K562 (cell line): ENCODE data around the gene PCNX3. TPM values are rescaled to one million over a fixed set of nuclear protein-coding genes. Genes with fewer than 3 reads are reported as not detected.

Experiments used
- ATAC-seq: fragments of 200-7000 bp; cut with Tn5 transposase; 3 replicates; pipeline ENCODE4 v1.9.1; 2020; ENCODE audit warnings: moderate library complexity
- BruUV-seq: library from RNA; stranded (reverse); fragments of 400-500 nt; replicated peaks from 2 replicates; lab custom pipeline; 2021; lab: Mats Ljungman, UMichigan
- CTCF ChIA-PET: fragments of 300-600 bp; formaldehyde crosslinking; extraction: SDS; loops from one replicate; lab custom pipeline; 2021; ENCODE audit warnings: low intra/inter-chr PET ratio; lab: Yijun Ruan, JAX
- POLR2A ChIA-PET: fragments of 300-600, 350-650 bp; sonication (Branson Sonifier 250); formaldehyde crosslinking; extraction: SDS; loops from one replicate; lab custom pipeline; 2021; ENCODE audit warnings: antibody characterized with exemption, inconsistent platforms; lab: Yijun Ruan, JAX
- DNase-seq, 4 experiments: peaks; one replicate each; pipeline versions ENCODE4 v3.0.0 to v3.0.0-alpha.2; 2011 to 2018; ENCODE audit warnings: low spot score in 3 of 4, mixed read lengths in 3 of 4; ENCODE audit errors: extremely low read depth in 1 of 4
- FAIRE-seq: peaks from 2 replicates; lab custom pipeline; 2011; peaks lifted over from hg19 to GRCh38; lab: Jason Lieb, UNC
- H2AFZ ChIP-seq: 2 replicates; pipeline ENCODE4 v1.6.0; 2011; ENCODE audit warnings: low read depth, low read length, control low read depth, inconsistent platforms
- H3K27ac ChIP-seq: fragments of 200-600 bp; 3 replicates; pipeline ENCODE4 v1.8.0; 2011; ENCODE audit warnings: low read depth, mild to moderate bottlenecking, control low read depth, inconsistent platforms, low read length, moderate library complexity, mixed read lengths; ENCODE audit errors: extremely low read depth
- H3K27me3 ChIP-seq, 2 experiments: fragments of 300-600 bp in 1 of 2; 2 replicates in 1 of 2; 3 replicates in 1 of 2; pipeline versions ENCODE4 v1.6.0 to v1.8.0; 2011; ENCODE audit warnings: inconsistent platforms in 2 of 2, low read length in 2 of 2, mild to moderate bottlenecking in 1 of 2, mixed read lengths in 1 of 2, moderate library complexity in 1 of 2; ENCODE audit not compliant: control insufficient read depth in 2 of 2, insufficient read depth in 2 of 2
- H3K36me3 ChIP-seq: fragments of 300-600 bp; 3 replicates; pipeline ENCODE4 v1.8.0; 2011; ENCODE audit warnings: mild to moderate bottlenecking, low read length, inconsistent platforms; ENCODE audit not compliant: control insufficient read depth, insufficient read depth
- H3K4me1 ChIP-seq, 2 experiments: fragments of 200-600 bp in 1 of 2; replicated peaks in 1 of 2; 2 replicates in 1 of 2; 3 replicates in 1 of 2; pipeline versions ENCODE4 v1.5.1 to v1.8.0; 2011; ENCODE audit warnings: inconsistent platforms in 2 of 2, low read length in 2 of 2, mild to moderate bottlenecking in 1 of 2, mixed read lengths in 1 of 2, moderate library complexity in 1 of 2; ENCODE audit not compliant: control insufficient read depth in 2 of 2, insufficient read depth in 2 of 2
- H3K4me2 ChIP-seq: 2 replicates; pipeline ENCODE4 v1.6.1; 2011; ENCODE audit warnings: low read length, control low read depth, inconsistent platforms, mixed read lengths; ENCODE audit not compliant: insufficient read depth
- H3K4me3 ChIP-seq: fragments of 200-600 bp; sonication (generic), shearing (Covaris generic); 2 replicates; pipeline ENCODE4 v1.5.1; 2016; ENCODE audit warnings: control low read depth, inconsistent platforms
- H3K79me2 ChIP-seq: fragments of 200-600 bp; 3 replicates; pipeline ENCODE4 v1.8.0; 2011; ENCODE audit warnings: low read length, inconsistent platforms; ENCODE audit not compliant: control insufficient read depth, insufficient read depth
- H3K9ac ChIP-seq, 2 experiments: 2 replicates each; pipeline versions ENCODE4 v1.6.0 to v1.6.1; 2011; ENCODE audit warnings: low read depth in 2 of 2, low read length in 2 of 2, control low read depth in 1 of 2, inconsistent platforms in 1 of 2, mild to moderate bottlenecking in 1 of 2, mixed read lengths in 1 of 2; ENCODE audit not compliant: insufficient read depth in 1 of 2
- H3K9me1 ChIP-seq: one replicate; pipeline ENCODE4 v1.6.0; 2011; ENCODE audit warnings: inconsistent platforms, mild to moderate bottlenecking, low read length, moderate library complexity; ENCODE audit not compliant: control insufficient read depth, insufficient read depth
- H3K9me3 ChIP-seq: replicated peaks from 2 replicates; pipeline ENCODE4 v1.5.1; 2011; ENCODE audit warnings: low read depth, low read length, inconsistent platforms; ENCODE audit not compliant: control insufficient read depth, insufficient read depth
- H4K20me1 ChIP-seq: replicated peaks from 2 replicates; pipeline ENCODE4 v1.6.1; 2011; ENCODE audit warnings: low read length, inconsistent platforms, mixed read lengths; ENCODE audit not compliant: control insufficient read depth, insufficient read depth
- MYC ChIP-seq, 2 experiments: fragments of 250-450 bp in 1 of 2; sonication (Bioruptor Pico) in 1 of 2; IDR thresholded peaks; 2 replicates each; pipeline versions ENCODE4 v1.5.1 to v1.6.1; 2012 to 2021; ENCODE audit warnings: low read depth in 2 of 2, borderline replicate concordance in 1 of 2, improper control_type of control experiment in 1 of 2, low read length in 1 of 2, mild to moderate bottlenecking in 1 of 2, moderate library complexity in 1 of 2
- NR2C1 ChIP-seq, 2 experiments: fragments of 450-650 bp; IDR thresholded peaks; 2 replicates each; pipeline ENCODE4 v1.6.1; 2017; ENCODE audit warnings: mild to moderate bottlenecking in 2 of 2, antibody characterized with exemption in 1 of 2, inconsistent platforms in 1 of 2, missing compliant biosample characterization in 1 of 2, missing genetic modification characterization in 1 of 2
- RBFOX2 ChIP-seq: fragments of 200-400 bp; formaldehyde crosslinking; IDR thresholded peaks from 2 replicates; pipeline ENCODE4 v1.6.1; 2017; ENCODE audit warnings: low read depth, mild to moderate bottlenecking, low read length, moderate library complexity
- SP1 ChIP-seq: sonication (generic); formaldehyde crosslinking; IDR thresholded peaks from 2 replicates; pipeline ENCODE4 v1.8.1; 2022; ENCODE audit warnings: mild to moderate bottlenecking, missing genetic modification reagents
- WGBS: fragments of 100-300 bp; shearing (Covaris generic); methylation state at CpG from one replicate; pipeline ENCODE4 v1.1.6; 2016; ENCODE audit warnings: low coverage, mixed read lengths; ENCODE audit not compliant: insufficient coverage; ENCODE audit errors: missing lambda C conversion rate; 5-methylcytosine and 5-hydroxymethylcytosine counted together
- in situ Hi-C: fragments of 300-500 bp; cut with MboI; formaldehyde crosslinking; loops from 4 replicates; pipeline ENCODE4 v1.15.0; 2018; ENCODE audit warnings: inconsistent platforms, mixed read lengths
- intact Hi-C: fragments of 100-400 bp; cut with micrococcal nuclease; formaldehyde crosslinking; loops from 2 replicates; pipeline ENCODE4 v1.14.2; 2022
- polyA plus RNA-seq, 8 experiments: library from polyadenylated mRNA; depleted of rRNA in 4 of 8; stranded (reverse) in 5 of 8; unstranded in 3 of 8; fragments of >200 nt; fragmentation: Nextera tagmentation in 2 of 8; fragmentation: Illumina TruSeq in 1 of 8; extraction: Ambion mirVana in 2 of 8; extraction: Trizol in 1 of 8; gene quantifications; 2 replicates each; pipeline versions ENCODE4 v1.2.1 to v1.2.3, GENCODE V29; 2011 to 2014; ENCODE audit warnings: inconsistent platforms in 1 of 8, missing spikeins in 1 of 8
- total RNA-seq, 7 experiments: library from RNA; depleted of rRNA in 6 of 7; stranded (reverse); fragments of >200 nt in 6 of 7; fragmentation: Illumina TruSeq in 2 of 7; extraction: Trizol in 2 of 7; gene quantifications; 2 replicates each; pipeline versions ENCODE4 v1.2.1 to v1.2.3, GENCODE V29; 2011 to 2021; ENCODE audit warnings: low replicate concordance in 1 of 7
- TF ChIP-seq, protein P1 (sequence below): sonication (generic); formaldehyde crosslinking; IDR thresholded peaks from 2 replicates; pipeline ENCODE4 v1.8.0; 2022; ENCODE audit warnings: mild to moderate bottlenecking, missing genetic modification reagents

The PCNX3 gene
- total and polyA plus RNA-seq, 9 of the 15 experiments (the other 6 are each of a cell fraction or from before 2014, with no cell fraction given): 0.11 to 47.8 (median 12.8) TPM

DNA sequence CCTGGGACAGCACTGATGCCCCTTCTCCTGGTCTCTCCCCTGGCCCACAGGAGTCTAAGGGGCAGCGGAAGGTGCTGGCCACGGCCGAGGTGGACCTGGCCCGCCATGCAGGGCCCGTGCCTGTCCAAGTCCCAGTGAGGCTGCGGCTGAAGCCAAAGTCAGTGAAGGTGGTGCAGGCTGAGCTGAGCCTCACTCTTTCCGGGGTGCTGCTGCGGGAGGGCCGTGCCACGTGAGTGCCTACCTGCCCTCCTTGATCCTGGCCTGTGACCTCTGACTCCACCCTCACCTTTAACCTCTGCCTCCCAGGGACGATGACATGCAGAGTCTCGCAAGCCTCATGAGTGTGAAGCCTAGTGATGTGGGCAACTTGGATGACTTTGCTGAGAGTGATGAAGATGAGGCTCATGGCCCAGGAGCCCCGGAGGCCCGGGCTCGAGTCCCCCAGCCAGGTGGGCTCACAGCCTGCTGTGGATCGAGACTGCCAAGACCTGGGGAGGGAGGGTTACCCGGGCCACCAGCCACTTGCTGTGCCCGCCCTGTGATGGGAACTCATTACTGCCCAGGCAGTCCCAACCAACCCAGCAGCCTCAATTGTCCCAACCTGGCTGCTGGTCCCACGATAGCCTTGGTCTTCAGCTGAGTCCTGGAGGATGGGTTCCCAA, 35.4 kb upstream of the PCNX3 start:
- Histone ChIP-seq H3K9ac (peak overlapping the region in 1 of 2 experiments; percentile 61; a peak in 1 of 4 replicates), H3K27ac (no peak overlapping the region), H4K20me1 (no peaks in the 10 kb centered on the region), H3K9me1 (peaks cover 1% of the 10 kb centered on the region), H3K79me2 (peaks cover 30% of the 10 kb centered on the region), H3K27me3 (no peaks in the 10 kb centered on the region; a peak in 1 of 5 replicates), H3K36me3 (peaks cover 64% of the 10 kb centered on the region; the same call in 2 of the 3 replicates), H3K4me3 (no peak overlapping the region), H3K9me3 (no peaks in the 10 kb centered on the region), H3K4me2 (no peak overlapping the region), H3K4me1 (peaks cover 28 to 78% of the 10 kb centered on the region in 2 experiments), H2AFZ (no peak overlapping the region)
- BruUV-seq: no TSS peak
- in situ Hi-C loops: no loop called here
- no peak for DNase-seq
- FAIRE-seq: no peak
- CTCF ChIA-PET: no interaction called here
- WGBS: 85% methylated on average over 18 of the region's 19 CpGs
- no peak for ATAC-seq
- intact Hi-C loops: no loop called here
- TF ChIP-seq, protein P1, sequence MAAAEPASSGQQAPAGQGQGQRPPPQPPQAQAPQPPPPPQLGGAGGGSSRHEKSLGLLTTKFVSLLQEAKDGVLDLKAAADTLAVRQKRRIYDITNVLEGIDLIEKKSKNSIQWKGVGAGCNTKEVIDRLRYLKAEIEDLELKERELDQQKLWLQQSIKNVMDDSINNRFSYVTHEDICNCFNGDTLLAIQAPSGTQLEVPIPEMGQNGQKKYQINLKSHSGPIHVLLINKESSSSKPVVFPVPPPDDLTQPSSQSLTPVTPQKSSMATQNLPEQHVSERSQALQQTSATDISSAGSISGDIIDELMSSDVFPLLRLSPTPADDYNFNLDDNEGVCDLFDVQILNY (CRISPR knock-in tag): no peak
- TF ChIP-seq SP1 (CRISPR knock-in tag): no peak
- TF ChIP-seq NR2C1 (IDR thresholded peaks at IDR 0.05): peak; percentile 82
- peak; percentile 67 for TF ChIP-seq NR2C1 (tag; IDR thresholded peaks at IDR 0.05)
- no peak for TF ChIP-seq MYC (IDR thresholded peaks at IDR 0.05; ENCODE audit: low read depth, low read length)
- TF ChIP-seq MYC (CRISPR knock-in tag; IDR thresholded peaks at IDR 0.05; ENCODE audit: borderline replicate concordance, low read depth): no peak
- 0 out of 2 replicates have a peak, but pooled peaks have one; percentile 18 for TF ChIP-seq RBFOX2
- POLR2A ChIA-PET: interaction anchor here (1.4 kb wide), 1 partner anchor 8 kb away, joined by 3 read pairs; no protein-coding TSS in a partner anchor
